ENCODE data around the gene PTGES3L.

DNA sequence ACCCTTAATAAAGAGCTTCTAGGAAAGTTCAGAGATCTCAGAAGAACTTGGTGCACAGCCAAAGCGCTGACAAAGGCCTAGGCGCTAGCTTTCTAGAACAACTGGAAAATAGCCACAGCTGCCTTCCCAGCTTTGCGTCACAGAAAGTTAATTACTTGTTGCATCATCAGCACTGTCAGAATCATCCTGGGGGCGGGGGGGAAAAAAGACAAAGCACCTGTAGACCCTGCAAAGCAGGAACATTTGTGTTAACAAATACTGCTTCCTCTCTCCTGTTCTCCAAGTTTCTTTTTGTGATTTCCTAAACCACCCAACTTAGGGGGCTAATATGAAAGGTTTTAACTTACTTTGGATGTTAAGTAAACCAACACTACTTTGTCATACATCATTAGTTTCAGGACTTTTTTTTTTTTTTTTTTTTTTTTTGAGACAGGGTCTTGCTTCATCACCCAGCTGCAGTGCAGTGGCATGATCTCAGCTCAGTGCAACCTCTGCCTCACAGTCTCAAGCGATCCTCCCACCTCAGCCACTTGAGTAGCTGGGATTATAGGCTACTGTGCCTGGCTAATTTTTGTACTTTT, 10.8 kb downstream of the PTGES3L start:
- TF ChIP-seq POLR2AphosphoS5 (IDR thresholded peaks at IDR 0.05) (no peak), POLR2A (IDR thresholded peaks at IDR 0.05) (no peak)
- TF ChIP-seq, protein P1, sequence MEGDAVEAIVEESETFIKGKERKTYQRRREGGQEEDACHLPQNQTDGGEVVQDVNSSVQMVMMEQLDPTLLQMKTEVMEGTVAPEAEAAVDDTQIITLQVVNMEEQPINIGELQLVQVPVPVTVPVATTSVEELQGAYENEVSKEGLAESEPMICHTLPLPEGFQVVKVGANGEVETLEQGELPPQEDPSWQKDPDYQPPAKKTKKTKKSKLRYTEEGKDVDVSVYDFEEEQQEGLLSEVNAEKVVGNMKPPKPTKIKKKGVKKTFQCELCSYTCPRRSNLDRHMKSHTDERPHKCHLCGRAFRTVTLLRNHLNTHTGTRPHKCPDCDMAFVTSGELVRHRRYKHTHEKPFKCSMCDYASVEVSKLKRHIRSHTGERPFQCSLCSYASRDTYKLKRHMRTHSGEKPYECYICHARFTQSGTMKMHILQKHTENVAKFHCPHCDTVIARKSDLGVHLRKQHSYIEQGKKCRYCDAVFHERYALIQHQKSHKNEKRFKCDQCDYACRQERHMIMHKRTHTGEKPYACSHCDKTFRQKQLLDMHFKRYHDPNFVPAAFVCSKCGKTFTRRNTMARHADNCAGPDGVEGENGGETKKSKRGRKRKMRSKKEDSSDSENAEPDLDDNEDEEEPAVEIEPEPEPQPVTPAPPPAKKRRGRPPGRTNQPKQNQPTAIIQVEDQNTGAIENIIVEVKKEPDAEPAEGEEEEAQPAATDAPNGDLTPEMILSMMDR (IDR thresholded peaks at IDR 0.05 in 8 of 11, conservative IDR thresholded peaks at IDR 0.05 in 3 of 11), result no peak

Data from spleen (tissue), 7 donors.